Right lobe of liver (tissue), 6 donors: ENCODE data around the gene POLE. TPM values are rescaled to one million over a fixed set of nuclear protein-coding genes. Genes with fewer than 3 reads are reported as not detected.

Source experiments
- ATAC-seq, 4 donors: fragments of 200-7000 bp; cut with Tn5 transposase; one replicate each; pipeline ENCODE4 v1.9.1; 2020; ENCODE audit warnings: mild to moderate bottlenecking in 4 of 4, moderate library complexity in 4 of 4
- DNase-seq, 3 donors: peaks; one replicate each; pipeline ENCODE4 v3.0.0-alpha.2; 2020
- H3K27ac ChIP-seq, 3 donors: fragments of 200-600 bp; one replicate each; pipeline ENCODE4 v1.8.0; 2022
- H3K27me3 ChIP-seq, 2 donors: fragments of 200-600 bp; one replicate each; pipeline ENCODE4 v1.8.0; 2022
- H3K36me3 ChIP-seq, 4 donors: fragments of 200-600 bp; sonication (generic) in 1 of 4; one replicate each; pipeline versions ENCODE4 v1.5.1 to v1.8.0; 2017 to 2022; ENCODE audit warnings: control low read depth in 1 of 4
- H3K4me1 ChIP-seq, 4 donors: fragments of 200-600 bp; sonication (generic) in 1 of 4; one replicate each; pipeline versions ENCODE4 v1.5.1 to v1.8.0; 2017 to 2022; ENCODE audit warnings: control low read depth in 1 of 4
- H3K4me3 ChIP-seq, 3 donors: fragments of 200-600 bp; one replicate each; pipeline ENCODE4 v1.8.0; 2022
- H3K9me3 ChIP-seq, 4 donors: fragments of 200-600 bp; sonication (generic) in 1 of 4; one replicate each; pipeline versions ENCODE4 v1.5.1 to v1.8.0; 2017 to 2022; ENCODE audit warnings: control low read depth in 1 of 4
- CTCF ChIP-seq, 4 donors: fragments of 200-600 bp in 3 of 4; fragments of 450-650 bp in 1 of 4; IDR thresholded peaks; one replicate each; pipeline versions ENCODE4 v1.5.1 to v1.8.0; 2016 to 2022; ENCODE audit warnings: antibody characterized with exemption in 4 of 4, mild to moderate bottlenecking in 2 of 4
- POLR2A ChIP-seq: fragments of 450-650 bp; IDR thresholded peaks from one replicate; pipeline ENCODE4 v1.6.1; 2017; ENCODE audit warnings: antibody characterized with exemption, mild to moderate bottlenecking
- WGBS: methylation state at CpG from one replicate; pipeline ENCODE4 v1.1.6; 2018; ENCODE audit warnings: low coverage, low lambda C conversion rate; ENCODE audit not compliant: insufficient coverage; ENCODE audit errors: missing lambda C conversion rate; 5-methylcytosine and 5-hydroxymethylcytosine counted together
- intact Hi-C, 2 donors: fragments of 100-400 bp; cut with DNase I; formaldehyde crosslinking; loops; one replicate each; pipeline versions ENCODE4 v1.11.2 to v1.14.1; 2022
- long read RNA-seq: library from polyadenylated mRNA; unstranded; transcript quantifications from one replicate; pipeline ENCODE4 v2.0.0, GENCODE V29; 2019
- total RNA-seq, 6 experiments: library from RNA; depleted of rRNA in 2 of 6; stranded (reverse); fragments of >200 nt in 2 of 6; fragmentation: NEBNext Ultra II Directional in 3 of 6; extraction: Animal tissue kit (Norgen Biotek cat#: 25700) in 3 of 6; gene quantifications; one replicate each; pipeline versions ENCODE4 v1.1.0 to v1.2.4, GENCODE V29; 2016 to 2023
- donor health status: DM: no; HTN: yes; CAD: no.
- donor health status: DM: no; HTN: no; CAD: no.
- donor health status: DM: no; HTN: no; CAD: no.
- donor health status: DM: no; HTN: yes; CAD: no.
- donor health status: DM: no; HTN: yes; CAD: no.

Gene POLE
- 10 to 100 TPM; 13.6 to 34.0 (median 22.7) TPM for total RNA-seq
- long read RNA-seq, partial matches to known transcripts: 1 of 1 reads
- long read RNA-seq, other reads (novel, unspliced or antisense): 0 of 1 reads

- peaks cover 0 to 16% (median 6%) of the 10 kb centered on the region in 4 donors for H3K36me3 ChIP-seq
- intact Hi-C loops: no loop called here
- H3K27ac ChIP-seq: peak within 1 kb of the TSS; percentile 51 to 94 (median 69)
- H3K4me3 ChIP-seq: peak within 1 kb of the TSS; percentile 62 to 96 (median 62)
- no peaks in the 10 kb centered on the region for H3K9me3 ChIP-seq
- TF ChIP-seq POLR2A (peak; percentile 88), CTCF (IDR thresholded peaks at IDR 0.05) (peak in 1 of 4 donors; percentile 8)
- peak; percentile 96 to 98 (median 97) for DNase-seq
- H3K27me3 ChIP-seq: no peaks in the 10 kb centered on the region
- ATAC-seq: peak; percentile 94 to 97 (median 95)
- 0% methylated on average over 9 of the region's 134 CpGs for WGBS
- peaks cover 0 to 19% (median 9%) of the 10 kb centered on the region in 4 donors for H3K4me1 ChIP-seq
Measured at GRCh38 chr12:132687211-132688164, at the start of gene POLE, which contains the start of gene PXMP2. TSS of gene POLE (minus strand) at chr12:132687342. CDS start at chr12:132687315, 27 bp downstream. TSS of gene PXMP2 (plus strand) at chr12:132687587. CDS start at chr12:132687671, 84 bp downstream.

GRCh38 chr12:132736913-132737312 lies 49.8 kb upstream of the POLE start:
- WGBS: 94% methylated on average over 8 of the region's 15 CpGs
- Histone ChIP-seq H3K27me3 (no peaks in the 10 kb centered on the region), H3K4me3 (no peak overlapping the region), H3K36me3 (peaks cover 0 to 71% (median 44%) of the 10 kb centered on the region in 4 donors), H3K9me3 (no peaks in the 10 kb centered on the region), H3K27ac (no peak overlapping the region), H3K4me1 (no peaks in the 10 kb centered on the region)
- TF ChIP-seq CTCF (IDR thresholded peaks at IDR 0.05): no peak
- TF ChIP-seq POLR2A: no peak
- peak in 1 of 4 donors; percentile 16 for ATAC-seq
- intact Hi-C loops: no loop called here
- DNase-seq: no peak

- Histone ChIP-seq H3K27ac (no peak overlapping the region), H3K4me1 (no peaks in the 10 kb centered on the region), H3K4me3 (no peak overlapping the region), H3K9me3 (no peaks in the 10 kb centered on the region), H3K36me3 (peaks cover 0 to 70% (median 43%) of the 10 kb centered on the region in 4 donors), H3K27me3 (no peaks in the 10 kb centered on the region)
- TF ChIP-seq POLR2A: no peak
- TF ChIP-seq CTCF (IDR thresholded peaks at IDR 0.05): no peak
- intact Hi-C loops: no loop called here
- ATAC-seq: peak in 1 of 4 donors; percentile 12
- no peak for DNase-seq
- WGBS: 97% methylated on average over 6 of the region's 12 CpGs
Measured at GRCh38 chr12:132736378-132736777, 49.2 kb upstream of the POLE start.

GRCh38 chr12:132735496-132735895 lies 48.4 kb upstream of the POLE start:
- Histone ChIP-seq H3K9me3 (no peaks in the 10 kb centered on the region), H3K36me3 (peaks cover 0 to 61% (median 37%) of the 10 kb centered on the region in 4 donors), H3K27ac (no peak overlapping the region), H3K4me1 (no peaks in the 10 kb centered on the region), H3K4me3 (no peak overlapping the region), H3K27me3 (no peaks in the 10 kb centered on the region)
- ATAC-seq (no peak), DNase-seq (no peak)
- WGBS: 92% methylated on average over 10 of the region's 20 CpGs
- TF ChIP-seq POLR2A (no peak), CTCF (IDR thresholded peaks at IDR 0.05) (no peak)
- intact Hi-C loops: no loop called here
